Measurements from ENCODE around the gene SDK1.

SDK1 gene

DNA sequence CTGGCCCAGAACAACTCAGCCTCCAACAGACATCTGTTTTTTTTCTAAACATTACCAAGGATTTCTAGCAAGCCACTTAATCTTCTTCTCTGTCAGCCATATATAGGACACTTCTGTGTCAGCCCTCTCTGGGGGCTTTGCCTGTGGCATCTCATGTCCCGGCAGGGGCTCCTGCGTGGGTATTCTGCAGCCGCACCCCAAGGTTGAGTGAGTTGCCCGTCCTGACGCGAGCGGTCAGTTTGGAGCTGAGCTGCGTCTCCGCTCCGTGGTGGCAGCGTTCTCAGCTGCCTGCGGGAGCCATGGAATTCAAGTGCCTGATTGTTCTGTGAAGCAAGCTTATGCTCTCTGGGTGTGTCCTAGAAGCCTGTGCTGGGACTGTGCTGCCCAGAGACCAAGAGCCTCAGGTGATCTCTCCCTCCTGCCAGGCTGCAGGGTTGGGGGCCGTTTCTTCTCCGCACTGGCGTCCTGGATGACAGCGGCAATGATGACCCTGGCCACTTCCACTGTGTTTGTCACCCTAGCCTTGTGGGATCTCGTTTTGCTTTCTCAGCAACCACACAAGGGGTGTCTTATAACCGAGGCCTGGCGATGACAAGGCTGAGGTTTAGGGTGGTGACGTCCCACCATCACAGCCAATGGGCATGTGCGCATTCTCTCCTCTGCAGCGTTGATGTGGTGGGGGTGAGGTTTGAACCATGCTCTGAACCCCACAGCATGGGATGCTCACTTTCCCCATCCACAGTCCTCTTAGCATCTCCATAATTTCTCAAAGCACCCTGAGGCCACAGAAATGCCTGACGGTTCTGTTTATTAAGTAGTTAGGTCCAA is 768.4 kb downstream of the SDK1 start:
- H3K9me3 Mint-ChIP-seq, result no peaks in the 10 kb centered on the region
- H3K4me1 Mint-ChIP-seq, result peaks cover 9% of the 10 kb centered on the region
- H3K27ac Mint-ChIP-seq (ENCODE audit: low read depth), result no peak overlapping the region
- H3K27me3 Mint-ChIP-seq, result peaks cover 7% of the 10 kb centered on the region
- ATAC-seq (replicated peaks; ENCODE audit: extremely low read depth, poor library complexity, severe bottlenecking) (no peak), DNase-seq (ENCODE audit: low spot score in 2 of 2) (no peak)
- H3K4me3 Mint-ChIP-seq, result no peak overlapping the region
- H3K36me3 Mint-ChIP-seq (ENCODE audit: insufficient read depth), result no peaks in the 10 kb centered on the region

DNA sequence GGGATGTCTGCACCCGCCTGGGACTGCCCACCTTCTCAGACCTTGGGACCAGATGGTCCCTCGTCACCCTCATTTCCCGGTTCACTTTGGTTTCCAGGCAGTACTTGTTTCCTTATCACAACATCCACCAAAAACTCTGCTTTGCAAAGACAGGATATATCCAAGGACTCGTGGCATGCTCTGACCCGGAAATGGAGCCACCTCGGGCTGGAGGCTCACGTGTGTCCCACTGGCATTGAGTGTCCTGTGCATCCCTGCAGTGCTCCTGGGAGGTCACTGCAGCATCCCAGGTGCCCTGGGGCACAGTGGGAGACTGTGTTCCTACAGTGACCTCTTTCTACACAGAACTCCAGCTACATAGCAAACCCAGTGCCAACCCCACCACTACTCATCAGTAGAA is 769.2 kb downstream of the SDK1 start:
- H3K9me3 Mint-ChIP-seq, result no peaks in the 10 kb centered on the region
- no peak overlapping the region for H3K27ac Mint-ChIP-seq (ENCODE audit: low read depth)

DNA sequence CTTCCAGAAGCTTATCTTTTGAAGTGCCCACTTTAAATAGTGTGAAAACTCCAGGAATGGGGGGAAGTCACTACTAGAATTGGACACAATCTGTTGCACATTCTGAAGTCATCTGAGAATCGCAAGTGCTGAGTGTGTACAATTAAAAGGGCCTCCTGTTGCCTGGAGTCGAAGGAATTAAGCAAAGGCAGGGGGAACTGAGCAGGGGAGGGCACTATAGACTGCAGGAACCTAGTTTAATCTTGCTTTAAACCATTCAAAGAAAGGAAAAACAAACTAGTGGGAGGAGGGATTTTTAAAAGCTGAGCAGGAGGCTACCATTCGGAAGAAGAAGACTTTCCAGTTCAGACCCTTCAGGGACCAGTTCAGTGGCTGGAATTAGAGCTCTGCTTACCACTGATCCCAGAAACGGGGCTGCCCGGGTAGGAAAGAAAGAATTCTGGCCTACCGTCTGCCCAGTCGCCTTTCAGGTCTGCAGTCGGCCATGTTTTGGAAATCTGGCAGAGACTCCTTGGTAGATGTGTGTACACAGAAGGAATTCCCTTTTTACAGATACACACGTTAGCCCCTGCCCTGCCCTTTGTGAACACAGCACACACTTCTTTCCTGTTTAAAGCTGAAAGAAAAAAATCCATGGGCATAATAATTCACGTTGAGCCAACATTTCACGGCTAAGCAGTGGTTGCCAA is 770.5 kb downstream of the SDK1 start:
- H3K4me3 Mint-ChIP-seq, result no peak overlapping the region
- H3K4me1 Mint-ChIP-seq, result no peaks in the 10 kb centered on the region
- H3K27ac Mint-ChIP-seq (ENCODE audit: low read depth), result no peak overlapping the region
- DNase-seq (ENCODE audit: low spot score in 2 of 2) (peak in 1 of 2 donors; percentile 3), ATAC-seq (replicated peaks; ENCODE audit: extremely low read depth, poor library complexity, severe bottlenecking) (no peak)
- H3K36me3 Mint-ChIP-seq (ENCODE audit: insufficient read depth), result no peaks in the 10 kb centered on the region
- peaks cover 7% of the 10 kb centered on the region for H3K27me3 Mint-ChIP-seq
- no peaks in the 10 kb centered on the region for H3K9me3 Mint-ChIP-seq

More for the DNA sequence above, 769.2 kb downstream of the SDK1 start:
- H3K4me3 Mint-ChIP-seq, result no peak overlapping the region
- peaks cover 7% of the 10 kb centered on the region for H3K27me3 Mint-ChIP-seq
- ATAC-seq (replicated peaks; ENCODE audit: extremely low read depth, poor library complexity, severe bottlenecking), result no peak
- DNase-seq (ENCODE audit: low spot score in 2 of 2), result peak in 1 of 2 donors; percentile 4
- H3K36me3 Mint-ChIP-seq (ENCODE audit: insufficient read depth), result no peaks in the 10 kb centered on the region
- H3K4me1 Mint-ChIP-seq, result peaks cover 2% of the 10 kb centered on the region

DNA sequence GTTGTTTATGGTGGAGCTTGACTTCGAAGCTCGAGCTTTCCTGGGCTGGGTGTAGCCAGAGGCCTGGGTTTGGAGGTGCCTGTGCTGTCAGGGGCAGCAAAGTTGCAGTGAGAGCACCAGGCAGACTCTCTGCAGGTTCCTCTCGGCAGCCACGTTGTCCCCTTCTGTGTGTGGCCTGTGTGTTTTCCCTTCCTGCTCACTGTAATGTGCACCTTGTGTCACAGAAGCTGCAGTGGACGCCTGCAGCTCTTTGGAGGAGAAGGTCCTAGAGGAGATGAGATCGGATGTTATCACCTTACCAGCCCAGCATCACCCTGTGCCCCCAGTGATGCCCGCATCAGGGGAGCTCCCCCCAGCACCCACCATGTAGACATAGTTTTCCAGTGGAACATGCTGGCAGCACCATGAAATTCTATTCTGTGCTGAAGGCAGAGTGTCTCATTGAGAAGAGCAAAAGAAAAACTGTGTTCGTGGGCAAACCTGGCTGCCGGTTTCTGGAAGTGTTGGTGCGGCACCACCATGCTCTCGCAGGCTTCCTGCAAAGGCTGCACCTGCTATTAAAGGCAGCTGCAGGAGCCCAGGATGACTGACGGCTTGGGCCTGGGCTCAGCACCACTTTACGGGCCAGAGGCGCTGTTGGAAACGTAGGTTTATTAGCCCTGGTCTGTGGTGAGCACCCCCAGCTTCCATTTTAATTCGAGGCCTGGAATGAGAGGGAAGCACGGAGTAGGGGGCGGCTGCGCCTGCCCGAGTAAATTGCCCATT is 771.3 kb downstream of the SDK1 start:
- Mint-ChIP-seq H3K4me1 (no peaks in the 10 kb centered on the region), H3K27ac (ENCODE audit: low read depth) (no peak overlapping the region), H3K9me3 (no peaks in the 10 kb centered on the region), H3K27me3 (peaks cover 8% of the 10 kb centered on the region), H3K4me3 (no peak overlapping the region), H3K36me3 (ENCODE audit: insufficient read depth) (no peaks in the 10 kb centered on the region)
- no peak for ATAC-seq (replicated peaks; ENCODE audit: extremely low read depth, poor library complexity, severe bottlenecking)
- peak in 1 of 2 donors; percentile 4 for DNase-seq (ENCODE audit: low spot score in 2 of 2)

DNA sequence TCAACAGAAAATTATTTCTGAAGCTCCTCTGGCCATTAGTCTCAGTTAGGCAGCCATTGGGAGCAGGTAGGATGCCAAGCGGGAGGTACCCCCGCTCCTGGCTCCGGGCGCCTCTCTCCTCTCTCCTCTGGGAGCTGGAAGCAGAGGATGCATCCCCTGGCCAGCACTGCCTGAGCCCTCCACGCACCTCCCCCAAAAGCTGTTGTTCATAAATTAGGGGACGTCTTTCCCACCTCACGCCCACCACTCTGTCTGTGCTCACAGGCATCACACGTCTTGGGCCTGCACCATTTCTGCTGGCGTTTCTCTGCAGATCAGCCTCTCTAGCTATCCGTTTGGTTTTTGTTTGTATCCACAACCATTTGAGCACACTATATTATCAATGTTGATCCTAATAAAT is 772.0 kb downstream of the SDK1 start:
- H3K36me3 Mint-ChIP-seq (ENCODE audit: insufficient read depth), result no peaks in the 10 kb centered on the region
- DNase-seq (ENCODE audit: low spot score in 2 of 2), result no peak
- peaks cover 15% of the 10 kb centered on the region for H3K27me3 Mint-ChIP-seq
- H3K4me3 Mint-ChIP-seq, result no peak overlapping the region
- no peak for ATAC-seq (replicated peaks; ENCODE audit: extremely low read depth, poor library complexity, severe bottlenecking)
- no peaks in the 10 kb centered on the region for H3K4me1 Mint-ChIP-seq
- no peak overlapping the region for H3K27ac Mint-ChIP-seq (ENCODE audit: low read depth)
- H3K9me3 Mint-ChIP-seq, result no peaks in the 10 kb centered on the region

DNA sequence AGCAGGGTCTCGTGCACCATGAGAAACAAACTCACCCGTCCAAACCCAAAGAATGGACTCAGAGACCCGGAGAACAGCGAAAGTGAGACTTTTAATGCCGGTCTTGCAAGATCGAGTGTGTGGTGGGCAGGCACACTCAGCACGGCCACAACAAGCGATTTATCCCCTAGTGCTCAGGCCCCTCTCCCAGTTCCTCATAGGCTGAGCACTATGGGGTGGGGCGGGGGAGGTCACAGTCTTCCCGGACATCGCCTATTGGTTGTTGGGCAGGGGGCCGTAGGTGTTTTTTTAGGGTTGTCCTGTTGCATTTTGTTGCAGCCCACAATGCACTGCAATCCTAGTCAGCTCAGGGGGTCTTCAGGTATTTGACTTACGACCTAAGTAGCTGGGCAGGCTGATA is 772.7 kb downstream of the SDK1 start:
- Mint-ChIP-seq H3K27me3 (peaks cover 17% of the 10 kb centered on the region), H3K4me1 (no peaks in the 10 kb centered on the region), H3K4me3 (no peak overlapping the region), H3K9me3 (no peaks in the 10 kb centered on the region), H3K27ac (ENCODE audit: low read depth) (no peak overlapping the region), H3K36me3 (ENCODE audit: insufficient read depth) (no peaks in the 10 kb centered on the region)
- ATAC-seq (replicated peaks; ENCODE audit: extremely low read depth, poor library complexity, severe bottlenecking) (no peak), DNase-seq (ENCODE audit: low spot score in 2 of 2) (peak in 1 of 2 donors; percentile 7)

DNA sequence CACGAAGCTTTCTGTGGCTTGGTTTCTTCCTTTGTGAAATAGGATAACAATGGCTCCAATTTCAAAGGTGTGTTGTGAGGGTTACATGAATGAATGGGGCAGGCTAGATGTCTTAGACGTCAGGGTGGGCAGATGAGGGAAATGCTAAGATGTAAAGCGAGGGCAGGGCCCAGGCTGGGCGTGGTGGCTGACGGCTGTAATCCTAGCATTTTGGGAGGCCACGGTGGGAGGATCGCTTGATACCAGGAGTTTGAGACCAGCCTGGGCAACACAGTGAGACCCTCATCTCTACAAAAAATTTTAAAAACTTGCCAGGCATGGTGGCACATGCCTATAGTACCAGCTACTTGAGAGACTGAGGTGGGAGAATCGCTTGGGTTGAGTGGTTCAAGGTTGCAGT is 773.4 kb downstream of the SDK1 start:
- Mint-ChIP-seq H3K9me3 (no peaks in the 10 kb centered on the region), H3K4me1 (no peaks in the 10 kb centered on the region), H3K4me3 (no peak overlapping the region), H3K36me3 (ENCODE audit: insufficient read depth) (no peaks in the 10 kb centered on the region), H3K27ac (ENCODE audit: low read depth) (no peak overlapping the region), H3K27me3 (peaks cover 17% of the 10 kb centered on the region)
- ATAC-seq (replicated peaks; ENCODE audit: extremely low read depth, poor library complexity, severe bottlenecking) (no peak), DNase-seq (ENCODE audit: low spot score in 2 of 2) (peak in 1 of 2 donors; percentile 5)

DNA sequence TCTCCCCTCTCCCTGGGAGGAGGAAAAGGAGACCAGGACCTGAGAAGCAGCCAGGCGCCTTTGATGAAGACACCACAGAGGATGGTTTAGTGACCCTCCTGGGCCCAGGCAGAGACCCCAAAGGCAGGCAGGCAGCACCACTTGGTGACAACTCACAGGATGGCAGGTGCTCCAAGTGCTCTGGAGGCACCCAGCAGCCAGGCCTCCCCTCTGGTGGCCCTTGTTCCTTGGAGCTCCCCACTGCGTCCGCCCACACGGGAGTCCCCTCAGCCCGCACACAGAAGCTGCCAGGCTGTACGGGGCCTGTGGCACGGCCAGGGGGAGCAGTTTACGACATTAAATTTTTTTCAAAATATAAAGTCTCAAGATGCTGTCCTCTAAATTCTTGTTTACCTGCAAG is 773.9 kb downstream of the SDK1 start:
- Mint-ChIP-seq H3K27ac (ENCODE audit: low read depth) (no peak overlapping the region), H3K36me3 (ENCODE audit: insufficient read depth) (no peaks in the 10 kb centered on the region), H3K4me1 (no peaks in the 10 kb centered on the region), H3K27me3 (peaks cover 17% of the 10 kb centered on the region), H3K4me3 (no peak overlapping the region), H3K9me3 (no peaks in the 10 kb centered on the region)
- DNase-seq (ENCODE audit: low spot score in 2 of 2) (peak in 1 of 2 donors; percentile 8), ATAC-seq (replicated peaks; ENCODE audit: extremely low read depth, poor library complexity, severe bottlenecking) (no peak)

DNA sequence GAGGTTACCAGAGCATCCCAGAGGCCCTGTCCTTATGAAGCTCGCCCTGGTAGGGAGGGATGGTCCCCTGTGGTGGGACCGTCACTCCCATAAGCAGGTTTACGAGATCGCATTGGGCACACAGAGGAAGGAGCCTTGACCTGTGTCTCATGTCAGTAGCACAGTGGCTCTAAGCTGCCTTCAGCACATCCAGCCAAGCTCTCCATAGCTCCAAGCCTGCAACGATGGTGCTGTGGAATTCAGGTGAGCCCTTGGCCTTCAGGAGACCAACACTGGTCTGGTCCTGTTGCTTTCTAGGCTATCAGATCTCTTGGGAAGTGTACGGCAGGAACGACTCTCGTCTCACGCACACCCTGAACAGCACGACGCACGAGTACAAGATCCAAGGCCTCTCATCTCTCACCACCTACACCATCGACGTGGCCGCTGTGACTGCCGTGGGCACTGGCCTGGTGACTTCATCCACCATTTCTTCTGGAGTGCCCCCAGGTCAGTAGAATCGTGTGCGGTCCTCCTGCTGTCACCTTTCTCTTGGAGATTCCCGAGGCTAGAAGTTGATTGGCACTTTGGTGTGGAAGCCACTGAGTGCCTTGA is 775.7 kb downstream of the SDK1 start:
- Mint-ChIP-seq H3K36me3 (ENCODE audit: insufficient read depth) (no peaks in the 10 kb centered on the region), H3K27me3 (peaks cover 17% of the 10 kb centered on the region), H3K4me1 (no peaks in the 10 kb centered on the region), H3K27ac (ENCODE audit: low read depth) (no peak overlapping the region), H3K9me3 (no peaks in the 10 kb centered on the region), H3K4me3 (no peak overlapping the region)
- ATAC-seq (replicated peaks; ENCODE audit: extremely low read depth, poor library complexity, severe bottlenecking), result no peak
- DNase-seq (ENCODE audit: low spot score in 2 of 2), result no peak

DNA sequence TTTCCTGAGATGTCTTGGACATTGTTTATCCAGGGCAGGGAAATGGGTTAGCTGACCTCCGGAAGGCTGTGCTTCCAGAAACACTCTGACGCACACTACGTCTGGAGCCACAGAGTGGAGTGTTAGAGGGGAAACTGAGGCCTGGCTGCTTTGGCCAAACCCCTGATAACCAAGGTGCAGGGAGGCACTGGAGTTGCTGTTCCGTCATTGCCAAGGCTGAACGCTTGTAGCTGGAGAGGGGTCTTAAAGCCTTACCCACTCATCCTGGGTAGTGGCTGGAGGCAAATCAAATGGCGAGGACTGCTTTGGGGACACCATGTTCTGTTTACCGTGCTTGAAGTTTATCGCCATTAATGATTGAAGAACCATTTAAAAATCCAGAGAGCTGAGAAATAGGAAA is 776.9 kb downstream of the SDK1 start:
- H3K27me3 Mint-ChIP-seq, result peaks cover 17% of the 10 kb centered on the region
- no peak overlapping the region for H3K4me3 Mint-ChIP-seq
- H3K36me3 Mint-ChIP-seq (ENCODE audit: insufficient read depth), result no peaks in the 10 kb centered on the region
- H3K9me3 Mint-ChIP-seq, result no peaks in the 10 kb centered on the region
- H3K27ac Mint-ChIP-seq (ENCODE audit: low read depth), result no peak overlapping the region
- ATAC-seq (replicated peaks; ENCODE audit: extremely low read depth, poor library complexity, severe bottlenecking) (no peak), DNase-seq (ENCODE audit: low spot score in 2 of 2) (no peak)
- H3K4me1 Mint-ChIP-seq, result no peaks in the 10 kb centered on the region

DNA sequence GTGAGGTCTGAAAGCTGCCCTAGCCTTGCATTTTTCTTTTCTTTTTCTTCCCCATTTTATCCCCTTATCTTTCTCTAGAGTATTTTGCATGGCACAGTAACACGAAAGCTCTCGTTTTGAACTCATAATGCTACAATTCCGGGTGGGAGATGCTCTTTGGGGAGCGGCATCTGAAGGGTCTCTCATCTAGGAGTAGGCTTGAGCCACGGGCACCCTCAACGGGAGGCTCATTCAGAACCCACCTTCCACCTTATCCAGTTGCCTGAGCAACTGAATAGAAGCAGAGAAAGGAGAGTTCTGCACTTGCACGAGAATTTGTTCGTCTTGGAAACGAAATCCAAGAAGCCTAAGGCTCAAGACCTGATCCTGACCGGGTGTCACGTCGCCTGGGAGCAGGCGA is 777.5 kb downstream of the SDK1 start:
- DNase-seq (ENCODE audit: low spot score in 2 of 2) (no peak), ATAC-seq (replicated peaks; ENCODE audit: extremely low read depth, poor library complexity, severe bottlenecking) (no peak)
- Mint-ChIP-seq H3K27ac (ENCODE audit: low read depth) (no peak overlapping the region), H3K27me3 (peaks cover 11% of the 10 kb centered on the region), H3K36me3 (ENCODE audit: insufficient read depth) (no peaks in the 10 kb centered on the region), H3K4me3 (no peak overlapping the region), H3K4me1 (no peaks in the 10 kb centered on the region), H3K9me3 (peaks cover 4% of the 10 kb centered on the region)

DNA sequence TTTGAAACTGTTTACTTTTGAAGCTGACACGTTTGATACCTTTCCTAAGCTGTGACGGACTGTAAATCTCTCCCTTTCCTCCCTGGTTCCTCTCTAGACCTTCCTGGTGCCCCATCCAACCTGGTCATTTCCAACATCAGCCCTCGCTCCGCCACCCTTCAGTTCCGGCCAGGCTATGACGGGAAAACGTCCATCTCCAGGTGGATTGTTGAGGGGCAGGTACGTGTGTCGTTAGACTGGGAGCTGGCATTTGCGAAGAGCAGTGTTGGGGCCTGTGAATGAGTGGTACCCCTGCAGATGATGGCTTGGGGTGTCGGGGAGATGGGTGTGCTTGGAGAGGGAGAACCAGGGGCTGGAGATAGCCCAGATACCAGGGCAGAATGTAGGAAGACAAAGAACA is 778.3 kb downstream of the SDK1 start:
- no peaks in the 10 kb centered on the region for H3K36me3 Mint-ChIP-seq (ENCODE audit: insufficient read depth)

More for the DNA sequence above, 778.3 kb downstream of the SDK1 start:
- Mint-ChIP-seq H3K27ac (ENCODE audit: low read depth) (no peak overlapping the region), H3K27me3 (peaks cover 11% of the 10 kb centered on the region), H3K4me3 (no peak overlapping the region), H3K9me3 (peaks cover 8% of the 10 kb centered on the region), H3K4me1 (no peaks in the 10 kb centered on the region)
- DNase-seq (ENCODE audit: low spot score in 2 of 2) (no peak), ATAC-seq (replicated peaks; ENCODE audit: extremely low read depth, poor library complexity, severe bottlenecking) (no peak)

Data from central memory CD8-positive, alpha-beta T cell (primary cell).